ENCODE data around the gene DCLK1.

Gene DCLK1

GRCh38 chr13:35787937-35788336, 343.2 kb downstream of the DCLK1 start:
- no peak for DNase-seq (ENCODE audit: low read depth in 2 of 2)

DNA sequence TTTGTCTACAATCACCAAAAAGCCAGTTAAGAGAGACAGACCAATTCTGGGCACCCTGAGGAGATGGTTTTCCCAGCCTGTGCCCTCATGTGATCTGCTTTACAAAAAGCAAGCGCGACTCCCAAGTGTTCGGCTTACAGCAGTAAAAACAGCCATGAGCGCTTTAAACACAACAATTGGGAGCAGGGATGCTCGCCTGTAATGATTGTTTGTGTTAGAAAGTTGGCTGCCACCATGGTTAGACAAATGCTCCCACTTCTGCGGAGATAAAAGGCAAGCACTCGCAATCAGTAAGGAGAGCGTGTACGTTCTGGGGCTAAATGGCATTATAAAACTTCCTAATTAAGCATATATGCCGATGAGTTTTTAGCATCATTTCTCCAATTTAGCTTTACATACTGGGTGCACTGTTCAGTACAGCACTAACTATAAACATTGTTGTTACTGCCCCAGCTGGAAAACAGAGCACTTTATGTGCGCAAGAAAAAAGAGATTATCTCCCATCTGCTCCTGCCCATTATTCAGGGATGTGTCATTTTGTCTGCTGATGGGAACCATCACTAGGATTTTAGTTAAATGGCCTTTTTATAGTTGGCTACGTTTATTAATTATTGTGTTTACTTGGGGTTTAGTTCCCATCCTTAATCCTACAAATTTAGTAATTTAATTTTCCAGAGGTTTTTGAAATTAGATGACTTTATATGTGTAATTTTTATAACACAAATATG, 345.4 kb downstream of the DCLK1 start:
- no peak for DNase-seq (ENCODE audit: low read depth in 2 of 2)

DNA sequence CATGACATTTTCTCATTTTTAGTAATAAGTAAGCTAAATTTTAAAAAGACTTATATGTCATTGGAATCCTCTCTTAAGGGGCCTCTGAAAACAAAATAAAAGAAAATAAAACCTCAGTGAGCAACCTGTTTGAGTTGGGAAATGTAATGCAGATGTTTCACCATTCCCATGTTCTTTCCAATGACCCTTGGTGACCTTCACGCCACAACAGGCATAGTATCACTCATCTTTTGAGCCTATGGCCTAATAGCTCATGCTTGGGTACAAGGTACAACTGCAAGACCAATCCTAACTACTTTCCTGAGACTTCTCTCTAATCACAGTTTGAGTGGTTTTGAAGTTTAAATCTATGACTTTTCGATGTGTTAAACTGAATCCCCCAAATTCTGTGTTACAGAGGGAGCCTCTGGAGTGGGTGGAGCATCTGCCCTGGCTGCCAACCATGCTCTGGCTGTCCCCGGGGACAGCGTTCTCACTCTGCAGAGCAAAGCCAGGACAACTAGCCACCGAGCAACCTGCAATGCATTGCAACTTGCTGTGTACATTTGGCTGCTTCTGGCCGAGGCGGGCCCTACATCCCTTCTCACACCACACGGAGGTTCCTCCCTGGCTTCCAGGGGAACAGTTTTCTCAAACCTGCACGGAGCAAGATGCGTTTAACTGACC, 346.8 kb downstream of the DCLK1 start:
- no peak for DNase-seq (ENCODE audit: low read depth in 2 of 2)

GRCh38 chr13:35782793-35783192, 348.4 kb downstream of the DCLK1 start:
- no peak for DNase-seq (ENCODE audit: low read depth in 2 of 2)

DNA sequence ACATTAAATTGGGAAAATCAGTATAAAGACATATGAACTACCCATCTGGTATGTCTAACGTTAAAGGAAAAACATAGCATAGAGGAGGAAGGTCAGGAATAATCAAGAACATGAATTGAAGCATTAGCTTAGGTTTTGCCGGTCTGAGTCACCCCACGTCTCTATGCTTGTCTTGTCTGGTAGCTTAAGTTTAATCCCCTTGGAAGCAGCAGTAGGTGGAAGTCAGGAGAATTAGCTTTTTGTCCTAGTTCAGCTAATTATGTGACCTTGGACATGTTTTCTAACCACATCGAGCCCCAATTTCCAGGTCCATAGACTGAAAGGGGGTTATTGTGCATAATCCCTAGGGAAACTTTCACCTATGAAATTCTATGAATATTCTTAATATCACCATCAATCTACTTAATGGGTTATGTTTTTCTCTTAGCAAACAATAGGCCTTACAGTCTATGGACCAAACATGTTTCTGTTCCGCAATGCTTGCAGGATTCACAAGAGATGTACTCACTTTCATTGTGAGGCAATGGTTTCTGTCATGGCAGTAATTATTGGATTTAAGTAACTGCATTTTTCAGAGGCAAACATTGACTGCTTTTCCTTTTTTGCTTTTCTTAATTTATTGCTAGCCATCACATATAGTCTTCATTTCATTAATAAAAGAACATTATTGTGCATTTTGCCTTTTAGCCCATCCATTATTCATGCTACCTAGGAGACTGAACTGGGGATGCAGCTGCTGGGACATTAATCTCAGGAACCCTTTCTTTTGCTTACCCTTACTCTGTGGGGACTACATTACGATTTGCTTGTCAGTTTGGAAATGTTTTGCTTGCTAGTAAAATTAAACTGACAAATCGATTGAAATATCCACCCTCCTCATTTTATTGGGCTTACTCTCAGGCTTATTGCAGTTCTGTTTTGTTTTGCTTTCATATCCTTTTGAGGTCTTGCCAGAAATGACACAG, 349.9 kb downstream of the DCLK1 start:
- DNase-seq (ENCODE audit: low read depth in 2 of 2) = no peak

GRCh38 chr13:35780613-35781012, 350.6 kb downstream of the DCLK1 start:
- no peak for DNase-seq (ENCODE audit: low read depth in 2 of 2)

DNA sequence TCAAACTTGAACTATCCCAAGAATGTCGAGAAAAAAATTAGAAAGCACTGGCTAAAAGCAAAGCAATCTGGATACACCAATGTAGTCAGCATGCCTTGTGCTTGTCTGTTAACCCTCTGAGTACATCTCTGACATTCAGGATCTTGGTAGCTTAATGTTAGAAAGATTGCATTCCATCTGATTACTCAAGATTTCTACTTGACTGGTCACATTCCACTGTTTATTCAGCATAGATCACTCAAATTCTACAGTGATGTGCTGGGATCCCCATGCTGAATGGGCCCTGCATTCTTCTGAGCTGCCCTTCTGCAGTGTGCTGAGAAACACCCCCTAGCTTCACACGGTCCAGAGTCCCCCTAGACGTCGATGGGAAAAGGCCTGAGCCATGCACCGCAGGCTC, 359.3 kb downstream of the DCLK1 start:
- DNase-seq (ENCODE audit: low read depth in 2 of 2) = no peak

GRCh38 chr13:35770756-35771297, 360.4 kb downstream of the DCLK1 start:
- DNase-seq (ENCODE audit: low read depth in 2 of 2) = no peak

DNA sequence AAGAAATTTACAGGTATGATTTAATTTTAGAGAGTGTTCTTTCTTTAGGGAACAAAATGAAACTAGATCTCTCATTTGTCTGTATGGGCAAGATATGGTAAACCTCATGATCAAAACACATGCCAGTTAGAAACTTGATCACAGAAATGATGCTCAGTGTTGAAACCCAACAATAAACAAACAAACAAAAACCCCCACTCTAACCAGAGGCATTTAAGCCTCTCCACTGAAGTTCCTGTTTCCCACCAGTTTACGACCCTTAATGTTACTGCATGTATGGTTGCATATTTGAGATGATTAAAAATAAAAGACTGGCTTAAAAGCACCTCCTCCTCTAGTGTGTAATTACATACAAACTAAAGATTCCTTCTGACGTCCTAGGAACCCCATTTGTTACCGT, 361.4 kb downstream of the DCLK1 start:
- DNase-seq (ENCODE audit: low read depth in 2 of 2) = no peak

- no peak for DNase-seq (ENCODE audit: low read depth in 2 of 2)
Observed at GRCh38 chr13:35768551-35768950, 362.6 kb downstream of the DCLK1 start.

DNA sequence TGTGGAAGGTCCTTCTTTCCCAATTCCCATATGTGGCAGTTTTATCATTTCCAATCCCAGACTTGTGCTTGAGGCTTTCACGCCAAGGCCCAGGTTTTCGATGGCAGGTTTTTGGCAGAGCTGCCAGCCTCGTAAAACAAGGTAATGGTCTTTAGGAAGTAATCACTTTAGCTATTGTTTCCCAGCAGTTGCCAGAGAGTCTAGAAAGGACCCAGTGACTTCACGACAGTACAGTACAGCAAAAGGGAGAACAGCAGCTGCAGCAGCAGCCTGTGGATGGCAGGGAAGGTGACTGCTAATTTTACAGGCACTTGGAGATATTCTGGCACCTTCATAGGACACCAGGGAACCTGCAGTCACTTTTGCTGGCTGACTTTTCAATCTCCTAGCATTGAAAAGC, 363.1 kb downstream of the DCLK1 start:
- DNase-seq (ENCODE audit: low read depth in 2 of 2) = no peak

- DNase-seq (ENCODE audit: low read depth in 2 of 2) = no peak
Observed at GRCh38 chr13:35767256-35767976, 363.8 kb downstream of the DCLK1 start.

GRCh38 chr13:35766663-35767062, 364.5 kb downstream of the DCLK1 start:
- no peak for DNase-seq (ENCODE audit: low read depth in 2 of 2)

- DNase-seq (ENCODE audit: low read depth in 2 of 2) = no peak
Observed at GRCh38 chr13:35765941-35766340, 365.2 kb downstream of the DCLK1 start.

DNA sequence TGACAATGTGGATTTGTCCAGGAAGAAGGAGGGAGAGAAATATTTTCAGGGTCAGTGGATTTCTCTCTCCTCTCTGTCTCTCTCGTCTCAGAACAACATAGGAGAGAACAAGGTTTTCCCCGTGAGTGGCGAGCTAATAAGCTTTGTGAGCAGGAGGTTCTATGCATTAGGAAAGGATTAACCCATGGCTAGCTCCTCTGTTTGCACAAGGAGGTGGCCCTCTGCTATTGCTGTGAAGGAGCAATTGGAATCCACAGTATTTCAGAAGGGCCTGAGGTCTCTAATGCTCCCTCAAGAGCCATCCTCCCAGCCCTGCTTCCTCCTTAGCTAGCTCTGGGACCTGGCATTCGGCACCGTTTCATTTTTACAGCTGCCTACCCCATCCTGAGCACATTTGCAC, 365.8 kb downstream of the DCLK1 start:
- DNase-seq (ENCODE audit: low read depth in 2 of 2) = no peak

DNA sequence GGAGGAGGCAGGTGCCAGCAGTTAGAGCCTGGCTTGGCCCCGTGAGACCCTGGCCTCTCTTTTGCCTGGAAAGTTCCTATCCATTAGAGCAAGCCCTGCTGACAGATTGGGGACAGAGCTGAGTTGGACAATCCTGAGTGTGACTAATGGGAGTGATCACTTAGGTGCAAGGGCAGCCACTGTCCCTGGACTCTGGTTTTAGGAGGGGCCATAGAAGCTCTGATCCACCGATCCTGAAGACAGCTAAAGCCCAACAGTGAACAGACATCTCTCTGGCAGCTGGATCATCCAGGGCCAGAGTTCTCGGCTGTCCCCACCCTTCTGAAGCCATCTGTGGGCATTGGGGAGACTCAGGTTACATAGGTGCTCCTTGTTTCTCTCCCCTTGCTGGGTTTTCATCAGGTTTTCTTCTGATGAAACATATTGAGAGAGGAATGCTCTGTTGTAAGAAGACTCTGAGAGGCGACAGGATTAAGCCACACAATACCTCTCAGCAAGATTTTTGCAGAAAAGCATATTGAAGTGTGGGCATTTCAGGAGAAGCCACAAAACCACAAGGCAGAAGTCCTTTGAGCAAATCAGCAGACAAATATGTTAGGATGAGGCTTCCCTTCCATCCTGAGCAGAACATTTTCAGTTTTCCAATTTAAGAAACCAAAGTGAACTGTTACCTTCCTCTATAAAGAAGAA, 366.7 kb downstream of the DCLK1 start:
- DNase-seq (ENCODE audit: low read depth in 2 of 2) = no peak

DNA sequence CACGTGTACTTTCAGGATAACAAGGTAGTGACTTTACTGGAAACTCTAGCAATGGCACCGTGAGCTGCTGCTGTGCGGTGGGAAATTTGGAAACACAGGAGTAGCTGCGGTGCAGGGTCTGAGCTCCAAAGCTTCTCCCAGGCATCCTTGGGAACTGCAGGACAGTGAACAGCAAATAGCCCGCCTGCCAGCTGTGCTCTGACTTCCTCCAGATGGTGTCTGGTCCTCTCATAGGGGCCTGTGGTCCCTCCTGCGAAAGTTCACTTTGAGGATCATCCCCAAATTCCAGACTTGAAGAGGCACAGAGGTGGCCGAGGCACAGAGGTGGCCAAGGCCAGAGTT, 367.4 kb downstream of the DCLK1 start:
- DNase-seq (ENCODE audit: low read depth in 2 of 2) = no peak

DNA sequence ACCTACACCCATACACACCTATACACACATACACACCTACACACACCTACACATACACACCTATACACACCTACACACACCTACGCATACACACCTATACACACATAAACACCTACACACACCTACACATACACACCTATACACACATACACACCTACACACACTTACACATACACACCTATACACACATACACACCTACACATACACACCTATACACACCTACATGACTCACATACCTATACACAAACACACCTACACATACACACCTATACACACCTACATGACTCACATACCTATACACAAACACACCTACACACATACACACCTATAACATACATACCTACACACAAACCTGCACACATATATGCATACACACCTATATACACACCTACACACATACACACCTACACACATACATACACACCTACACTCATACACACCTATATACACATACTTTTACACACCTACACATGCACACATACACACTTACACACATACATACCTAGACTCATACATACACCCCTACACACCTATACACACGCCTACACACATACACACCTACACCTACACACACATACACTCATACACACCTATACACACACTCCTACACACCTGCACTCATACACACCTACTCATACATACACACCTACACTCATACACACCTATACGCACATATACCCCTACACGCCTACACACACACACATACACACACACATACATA, 368.0 kb downstream of the DCLK1 start:
- no peak for DNase-seq (ENCODE audit: low read depth in 2 of 2)

- DNase-seq (ENCODE audit: low read depth in 2 of 2) = no peak
Observed at GRCh38 chr13:35761440-35762252, 369.5 kb downstream of the DCLK1 start.
